ENCODE data around the gene TGFBR1.
A peak's percentile ranks its signal among the peaks of the same experiment; 100 is the strongest.

The TGFBR1 gene

DNA sequence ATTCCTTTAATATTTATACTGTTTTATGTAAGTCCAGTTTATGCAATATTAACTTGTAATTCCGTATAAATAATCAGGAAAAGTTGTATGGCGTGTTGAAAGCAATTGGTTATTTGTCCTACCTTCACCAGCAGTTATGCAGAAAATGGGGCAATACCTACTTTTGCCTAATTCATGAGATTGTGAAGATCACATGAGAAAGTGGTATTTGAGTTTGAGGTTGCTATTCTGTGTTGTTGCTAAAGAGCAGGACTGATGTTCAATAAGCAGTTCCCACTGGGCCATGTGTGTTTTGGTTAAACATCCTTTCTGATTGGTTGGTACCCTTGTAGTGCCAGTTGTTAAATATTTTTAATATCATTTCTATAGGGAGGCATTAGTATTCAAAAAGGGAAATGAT lies 3.2 kb downstream of the TGFBR1 start:
- ATAC-seq = no peak

DNA sequence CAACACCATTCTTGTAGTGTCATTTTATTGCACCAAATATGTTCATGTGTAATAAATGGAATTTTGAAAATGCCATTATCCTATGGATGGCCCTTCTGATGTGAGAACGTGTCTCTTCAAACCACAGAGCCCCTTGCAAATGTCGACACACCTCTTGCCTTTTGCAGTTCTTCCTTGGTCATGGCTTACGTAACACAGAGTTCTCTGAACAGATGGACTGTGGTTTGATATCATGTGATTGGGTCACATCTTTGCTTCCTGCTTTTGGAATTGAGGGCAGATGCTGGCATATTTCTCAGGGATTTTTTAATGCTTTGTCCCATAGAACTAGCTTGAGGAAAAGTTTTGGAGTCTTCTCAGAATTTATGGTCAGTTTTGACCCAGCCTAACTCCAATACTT lies 4.6 kb downstream of the TGFBR1 start:
- ATAC-seq = no peak

DNA sequence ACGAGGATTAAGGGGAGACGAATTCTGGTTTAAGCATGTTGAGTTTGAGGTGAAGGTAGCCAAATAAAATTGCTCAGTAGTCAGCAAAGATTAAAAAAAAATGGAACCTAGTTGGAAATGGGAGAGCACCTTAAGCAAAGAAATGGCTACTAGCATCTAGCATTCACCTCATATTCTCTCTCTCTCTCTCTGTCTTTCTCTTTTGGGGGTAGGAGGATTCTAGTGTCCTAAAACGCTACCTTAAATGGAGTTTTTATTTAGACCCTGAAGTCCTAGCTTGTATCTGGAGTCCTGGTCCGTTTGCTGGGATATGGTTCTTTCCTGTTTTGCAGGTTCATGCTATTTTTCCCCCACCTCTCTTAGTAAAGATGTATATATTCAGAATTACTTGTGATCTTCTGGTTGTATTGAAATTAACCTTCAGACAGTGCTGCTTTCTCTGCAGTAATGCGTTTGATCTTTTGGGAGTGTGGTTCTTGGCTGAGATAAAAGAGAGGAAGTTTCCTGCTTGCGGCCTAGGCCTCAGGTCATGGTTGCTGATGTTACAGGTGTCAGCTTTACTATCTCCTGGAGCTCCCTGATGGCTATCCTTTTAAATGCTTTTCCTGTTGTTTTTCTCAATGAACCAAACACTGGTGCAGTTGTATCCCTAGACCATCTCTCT lies 8.0 kb downstream of the TGFBR1 start:
- peak; percentile 62 to 66 for ATAC-seq

DNA sequence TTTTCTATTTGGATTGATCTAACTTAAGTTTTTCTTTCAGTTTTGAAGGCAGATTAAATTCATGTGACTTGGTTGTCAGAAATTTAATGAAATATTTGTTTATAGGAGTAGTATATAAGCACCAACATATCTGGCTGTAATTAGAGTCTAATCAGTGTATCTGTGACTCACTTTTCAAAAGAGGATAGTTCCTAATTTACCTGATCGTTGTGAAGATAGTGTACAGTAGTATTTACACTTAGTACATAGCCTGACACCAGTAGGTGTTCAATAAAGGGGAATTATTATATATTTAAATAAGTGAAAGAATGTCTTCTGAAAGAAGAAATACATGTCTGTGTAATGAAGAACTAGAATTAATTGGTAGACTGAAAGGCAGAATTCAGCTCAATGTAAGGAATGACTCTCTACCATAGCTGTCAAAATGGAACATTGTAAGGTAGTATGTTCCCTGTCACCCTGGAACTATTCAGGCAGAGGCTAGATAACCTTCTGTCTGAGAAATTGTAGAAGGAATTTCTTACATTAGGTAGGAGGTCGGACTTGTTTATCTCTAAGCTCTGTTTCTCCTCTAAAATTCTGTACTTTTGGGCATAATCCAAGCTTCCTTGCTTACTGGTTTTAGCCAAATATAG lies 8.6 kb downstream of the TGFBR1 start:
- peak; percentile 10 to 33 for ATAC-seq

DNA sequence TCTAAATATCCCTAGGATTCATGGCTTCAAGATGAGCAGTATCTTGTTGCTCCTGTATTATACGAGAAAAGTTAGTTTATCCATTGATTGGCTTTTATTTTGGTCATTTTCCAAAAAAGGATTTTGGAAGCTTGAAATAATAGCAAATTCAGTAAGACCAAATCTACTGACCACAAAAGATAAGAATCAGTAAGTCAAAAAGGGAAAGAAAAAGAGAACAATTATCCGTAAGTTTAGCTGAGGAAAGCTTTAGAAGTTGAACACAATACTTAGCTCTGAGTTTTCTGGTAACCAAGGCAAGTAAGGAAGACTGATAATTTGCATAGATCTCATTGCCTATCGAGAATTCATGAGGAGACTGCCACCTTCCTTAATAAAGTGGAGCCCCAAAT lies 9.1 kb downstream of the TGFBR1 start:
- no peak for ATAC-seq

DNA sequence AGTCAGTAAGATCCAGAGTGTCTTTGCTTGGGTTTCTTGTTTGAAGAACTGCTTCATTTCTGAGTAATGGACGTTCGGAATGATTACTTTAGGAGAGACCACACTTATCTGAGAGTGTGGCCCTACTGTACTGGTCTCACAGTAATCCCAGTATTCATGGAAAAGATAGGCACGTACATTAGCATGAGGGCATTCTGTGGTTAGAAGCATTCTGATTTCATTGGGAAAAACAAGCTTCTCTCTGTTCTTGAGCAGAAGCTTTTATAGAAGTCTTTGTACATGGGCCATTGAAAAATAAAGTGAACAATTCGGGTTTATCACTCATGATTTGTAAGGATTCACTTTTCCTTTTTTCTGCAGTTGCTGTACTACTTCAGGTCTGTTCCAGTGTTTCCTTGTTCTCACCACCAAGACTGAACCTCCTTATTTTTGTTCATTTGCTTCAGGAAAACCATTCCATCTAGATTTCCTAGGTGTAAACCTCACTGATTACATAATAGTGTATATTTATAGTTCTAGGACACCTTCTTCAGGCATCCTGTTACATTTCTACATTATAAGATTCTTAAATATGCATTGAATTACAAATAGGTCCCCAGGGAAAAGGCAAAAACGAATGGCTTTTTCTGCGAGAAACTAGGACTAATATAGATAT lies 10.1 kb downstream of the TGFBR1 start:
- ATAC-seq = no peak

DNA sequence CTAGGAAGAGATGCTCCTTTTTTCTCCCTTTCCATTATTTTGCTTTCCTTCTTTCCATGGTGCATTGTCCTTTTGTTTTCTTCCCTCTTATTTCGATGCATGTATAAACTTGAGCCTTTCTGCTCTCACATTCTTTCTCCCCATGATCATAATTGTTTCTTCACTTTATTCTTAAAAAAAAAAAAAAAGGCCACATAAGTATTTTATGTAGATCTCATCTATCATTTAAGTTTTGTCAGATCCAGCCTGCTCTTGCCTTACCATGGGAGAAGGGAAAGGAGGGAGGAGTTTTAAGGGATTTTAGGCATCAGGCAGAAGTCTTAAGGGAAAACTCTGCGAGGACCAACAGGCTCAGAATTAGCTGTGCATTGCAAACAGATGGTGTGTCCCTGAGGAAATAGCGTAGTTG lies 11.1 kb downstream of the TGFBR1 start:
- ATAC-seq = no peak

DNA sequence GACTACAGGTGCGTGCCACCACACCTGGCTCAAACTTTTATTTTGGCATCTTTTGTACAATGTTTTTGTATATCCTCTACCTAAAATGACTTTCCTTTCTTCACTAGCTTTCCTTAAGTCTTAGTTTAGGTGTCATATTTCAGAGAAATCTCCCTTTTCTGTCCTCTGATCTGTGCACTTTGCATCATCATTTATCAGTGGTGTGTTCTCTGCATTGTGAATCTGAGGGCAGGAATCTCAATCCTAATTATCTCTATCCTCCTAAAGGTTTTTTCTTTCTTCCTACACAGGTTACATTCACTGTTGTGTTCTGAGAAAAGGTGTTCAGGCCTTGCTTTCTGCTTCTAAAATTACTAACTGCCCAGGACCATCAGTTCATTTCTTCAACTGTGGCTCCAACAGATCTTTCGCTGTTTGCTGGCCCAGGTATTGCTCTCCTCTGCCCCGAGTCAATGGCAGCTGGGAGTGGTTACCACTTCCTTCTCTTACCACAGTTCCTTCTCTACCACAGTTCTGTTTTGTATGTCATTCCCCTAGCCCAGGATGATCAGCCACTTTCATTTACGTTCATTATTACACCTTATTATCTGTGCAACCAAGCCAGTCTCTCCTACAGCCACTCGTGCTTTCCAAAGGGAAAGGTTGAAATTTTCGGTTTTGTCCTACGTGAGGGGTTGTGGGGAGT lies 14.0 kb downstream of the TGFBR1 start:
- peak; percentile 98 for ATAC-seq

DNA sequence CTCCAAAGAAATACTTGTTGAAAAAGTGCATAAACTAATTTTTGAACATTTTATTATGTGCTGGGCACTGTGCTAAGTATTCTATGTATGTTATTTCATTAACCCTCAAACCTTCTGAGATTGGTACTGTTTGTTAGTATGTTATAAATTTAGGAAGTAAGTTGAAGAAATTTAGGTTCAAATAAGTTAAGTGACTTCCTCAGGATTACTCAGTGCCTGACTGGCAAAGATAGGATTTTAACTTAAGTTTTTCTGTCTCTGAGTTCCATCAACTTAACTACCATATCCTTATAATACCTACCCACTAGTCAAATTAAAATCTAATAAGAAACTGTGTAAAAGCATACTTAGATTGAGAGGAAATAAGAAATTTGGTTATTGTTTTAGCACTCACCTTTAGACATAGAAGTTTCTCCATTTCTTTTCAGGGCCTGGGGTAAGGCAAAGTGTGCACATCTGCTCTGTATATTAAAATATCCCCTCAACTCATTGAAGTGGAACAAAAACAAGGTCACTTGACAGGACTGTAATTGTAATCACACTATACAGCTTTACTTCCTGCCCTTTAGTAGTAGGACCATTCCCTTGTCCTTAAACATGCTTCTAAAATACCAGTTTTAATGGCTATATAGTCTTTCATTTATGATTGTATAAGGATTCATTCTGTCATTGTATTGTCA lies 15.2 kb downstream of the TGFBR1 start:
- ATAC-seq = no peak

DNA sequence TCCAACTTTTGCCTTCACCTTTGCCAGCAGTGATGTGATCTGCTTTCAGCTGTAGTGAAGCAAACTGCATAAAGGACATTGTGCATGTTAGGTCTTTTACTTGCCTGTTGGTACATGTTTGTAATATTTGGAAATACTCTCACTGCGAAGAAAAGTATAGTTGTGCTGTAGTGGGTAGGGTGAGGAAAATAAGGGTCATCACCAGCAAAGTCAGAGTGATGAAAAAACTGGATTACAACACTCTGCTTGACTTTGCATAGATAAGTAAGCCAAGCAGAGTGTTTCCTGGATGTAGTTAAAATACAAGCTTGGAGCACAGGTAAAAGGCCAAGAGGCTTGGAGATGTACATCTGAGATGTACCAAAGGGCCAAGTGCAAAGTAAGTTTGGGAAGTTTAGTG lies 16.7 kb downstream of the TGFBR1 start:
- no peak for ATAC-seq

DNA sequence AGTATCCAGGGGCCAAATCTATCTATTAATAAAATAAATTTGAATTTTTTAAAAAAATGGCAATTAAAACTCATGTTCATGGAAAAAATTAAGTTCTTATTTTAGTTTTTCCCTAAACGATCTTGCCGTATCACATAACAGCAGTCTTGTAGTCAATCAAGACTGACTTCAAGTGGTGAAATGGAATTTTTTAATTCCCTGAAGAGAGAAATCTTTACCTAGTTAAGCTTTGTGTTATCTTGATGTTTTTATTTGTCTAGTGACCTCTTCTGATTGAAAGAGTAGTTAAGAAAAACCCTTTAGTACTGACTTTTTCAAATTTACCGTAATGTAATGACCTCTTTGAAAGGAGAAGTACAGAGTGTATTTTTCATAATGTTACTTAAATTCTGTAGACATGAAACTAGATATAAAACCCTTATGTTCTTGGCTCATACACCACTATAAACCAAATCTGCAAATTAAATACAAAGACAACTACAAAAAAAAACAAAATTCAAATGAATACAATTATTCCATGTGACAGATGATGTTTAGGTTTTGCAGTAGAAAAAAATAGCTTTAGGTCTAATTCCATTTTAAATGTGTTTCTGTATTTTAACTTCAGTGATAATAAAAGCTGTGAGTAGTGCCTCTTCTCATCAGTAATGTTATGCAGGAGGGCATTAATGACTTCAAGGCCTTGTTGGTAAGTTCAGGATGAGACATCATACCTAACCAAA lies 19.8 kb downstream of the TGFBR1 start:
- no peak for ATAC-seq

DNA sequence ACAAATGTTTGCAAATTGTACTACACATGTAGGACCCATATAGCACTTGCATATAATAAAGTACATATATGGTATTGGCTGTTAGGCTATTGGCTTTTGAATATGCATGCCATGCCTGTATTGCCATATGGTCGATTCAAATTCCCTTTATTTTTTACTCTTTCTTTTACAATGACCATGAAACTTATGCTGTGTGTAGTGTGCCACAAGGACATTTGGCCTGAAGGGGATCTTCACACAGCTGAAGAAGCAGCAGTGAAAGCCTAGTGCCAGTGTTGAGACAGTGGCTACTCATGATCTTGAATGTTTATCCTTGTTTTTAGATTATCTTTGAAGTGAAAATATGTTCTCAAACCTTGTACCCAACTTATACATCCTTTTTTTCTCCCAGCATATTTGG lies 20.5 kb downstream of the TGFBR1 start:
- ATAC-seq = no peak

DNA sequence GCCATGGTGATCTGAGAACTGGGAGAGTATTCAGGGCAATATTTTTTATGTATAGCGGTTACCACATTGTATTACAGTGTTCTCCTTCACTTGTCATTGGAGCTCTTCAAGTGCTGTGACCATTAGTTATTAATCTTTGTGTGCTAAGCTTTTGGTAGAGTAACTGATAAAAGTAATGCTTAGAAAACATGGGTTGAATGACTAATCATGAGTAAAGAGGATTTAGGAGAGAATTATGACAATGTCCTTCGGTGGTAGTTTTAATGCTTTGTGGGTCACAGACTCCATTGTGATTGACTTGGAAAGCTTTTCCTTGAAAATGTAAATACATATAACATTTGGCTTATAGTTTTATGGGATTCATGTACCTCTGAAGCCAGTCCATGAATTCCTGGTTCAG lies 21.4 kb downstream of the TGFBR1 start:
- peak; percentile 32 to 50 for ATAC-seq

DNA sequence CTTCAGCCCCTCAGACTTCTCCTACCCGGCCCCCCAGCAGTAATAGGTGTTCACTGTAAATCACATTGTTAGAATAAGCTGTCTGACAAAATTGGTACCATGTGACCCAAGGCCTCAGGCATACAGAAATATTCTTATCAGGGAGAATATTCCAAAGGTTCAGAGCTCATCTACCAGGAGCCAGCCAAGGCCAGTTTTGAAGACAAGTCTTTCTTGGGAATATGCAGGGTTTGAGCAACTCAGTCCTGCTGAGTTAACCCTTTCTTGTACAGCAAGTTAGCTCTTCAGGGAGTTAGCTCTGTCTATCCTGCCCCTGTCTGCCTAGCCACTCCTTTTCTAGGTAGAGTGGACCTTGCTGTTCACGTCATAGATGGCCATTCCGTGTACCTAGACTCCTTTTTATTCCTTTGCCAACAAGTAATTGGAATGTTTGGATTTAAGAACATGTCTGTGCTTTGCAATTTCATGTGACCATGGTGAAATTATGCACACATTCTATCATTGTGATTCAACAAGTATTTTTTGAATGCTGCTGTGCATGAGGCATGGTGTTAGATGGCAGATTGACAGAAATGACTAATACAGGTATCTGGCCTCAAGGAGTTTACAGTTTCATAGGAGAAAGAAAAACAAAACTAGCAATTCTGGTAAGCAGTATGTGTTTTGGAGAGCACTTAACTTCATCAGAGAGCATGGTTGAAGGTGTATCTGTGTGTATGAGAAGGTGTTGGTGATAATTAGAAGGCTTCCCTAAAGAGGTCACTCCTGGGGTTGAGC lies 22.6 kb downstream of the TGFBR1 start:
- ATAC-seq = peak; percentile 66 to 73

DNA sequence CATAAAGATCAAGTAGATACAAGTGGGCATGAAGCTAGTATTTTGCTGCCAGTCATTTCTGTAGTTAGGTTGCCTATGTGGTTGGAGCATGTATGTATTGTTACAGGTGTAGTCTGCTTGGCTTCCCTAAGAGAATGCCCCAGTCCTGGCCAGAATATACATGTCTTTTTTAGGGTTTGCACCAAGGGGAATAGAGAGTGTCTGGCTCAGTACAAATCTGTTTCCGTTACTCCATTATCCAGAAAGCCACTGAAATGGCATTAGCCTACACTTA lies 23.2 kb downstream of the TGFBR1 start:
- ATAC-seq = peak; percentile 22 to 45

DNA sequence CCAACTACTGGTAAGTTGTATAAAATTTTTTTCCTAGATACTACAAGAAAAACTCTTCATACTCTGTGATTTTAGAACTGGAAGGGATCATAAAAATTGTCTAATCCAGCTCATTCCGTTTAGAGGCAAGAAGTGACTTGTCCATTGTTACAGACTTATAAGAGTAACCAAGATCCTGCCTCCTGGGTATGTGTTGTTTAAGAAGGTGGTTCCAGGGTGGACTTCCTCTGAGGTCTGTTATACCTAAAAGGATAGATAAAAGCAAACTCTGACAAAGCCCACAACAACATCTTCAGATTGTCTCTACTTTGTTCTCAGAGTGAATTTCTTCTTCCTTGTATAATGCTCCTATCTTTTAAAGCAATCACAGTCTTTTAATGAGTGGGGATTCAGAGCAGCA lies 24.2 kb downstream of the TGFBR1 start:
- no peak for ATAC-seq

DNA sequence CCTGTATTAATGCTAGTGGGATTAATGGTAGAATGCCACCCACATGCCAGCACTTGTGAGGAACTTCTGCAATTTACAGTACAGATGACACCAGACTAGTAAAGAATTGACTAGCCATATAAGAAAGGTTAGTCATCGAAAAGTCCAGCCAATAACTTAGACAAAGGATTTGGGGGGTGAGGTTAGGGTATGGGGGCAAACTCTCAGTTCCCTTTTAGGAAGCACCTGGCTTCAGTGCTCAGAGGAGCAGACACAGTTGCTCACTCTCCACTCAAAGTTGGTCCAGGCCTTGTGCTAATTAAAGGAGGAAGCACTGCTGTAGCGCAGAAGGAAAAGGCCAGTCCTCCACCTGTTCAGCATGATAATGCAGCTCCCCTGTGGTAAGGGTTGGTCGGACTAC lies 25.2 kb downstream of the TGFBR1 start:
- peak; percentile 46 to 51 for ATAC-seq

DNA sequence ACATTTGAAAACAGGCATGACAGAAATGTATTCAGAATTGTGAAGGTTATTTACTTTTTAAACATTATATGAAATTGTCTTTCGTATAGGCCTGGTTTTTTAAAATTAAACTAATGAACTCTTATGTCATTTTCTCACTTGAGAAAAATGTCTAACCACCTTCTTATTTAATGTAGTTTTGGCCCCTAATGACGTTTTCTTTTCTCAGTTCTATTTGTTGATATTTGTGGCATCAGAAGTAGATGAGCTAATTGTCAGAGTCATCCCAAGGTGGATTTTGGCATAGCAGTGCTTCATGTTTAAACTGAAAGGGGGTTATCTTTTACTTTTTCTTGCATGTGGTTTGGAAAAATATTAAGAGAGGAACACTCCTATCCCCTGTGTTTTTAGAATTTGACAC lies 28.2 kb downstream of the TGFBR1 start:
- no peak for ATAC-seq

DNA sequence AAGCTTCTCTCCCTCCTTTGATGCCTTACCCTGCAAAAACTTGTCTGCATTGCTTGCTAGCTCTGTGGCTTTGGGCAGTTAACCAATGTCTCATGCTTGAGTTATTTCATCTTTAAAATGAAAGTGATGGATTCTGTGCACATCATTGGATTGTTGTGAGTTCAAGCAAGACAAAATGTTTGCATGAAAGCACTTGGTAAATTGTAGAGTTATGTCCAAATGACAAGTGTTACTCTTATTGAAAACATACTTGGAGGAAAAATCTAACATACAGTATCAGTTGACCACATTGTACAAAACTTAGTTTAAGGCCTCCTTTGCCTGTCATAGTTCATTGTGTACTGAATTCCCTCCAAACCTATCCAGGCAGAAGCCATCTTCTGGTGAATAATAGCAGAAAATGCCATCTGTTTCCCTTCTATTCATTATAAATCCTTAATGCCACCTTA lies 30.0 kb downstream of the TGFBR1 start:
- no peak for ATAC-seq

DNA sequence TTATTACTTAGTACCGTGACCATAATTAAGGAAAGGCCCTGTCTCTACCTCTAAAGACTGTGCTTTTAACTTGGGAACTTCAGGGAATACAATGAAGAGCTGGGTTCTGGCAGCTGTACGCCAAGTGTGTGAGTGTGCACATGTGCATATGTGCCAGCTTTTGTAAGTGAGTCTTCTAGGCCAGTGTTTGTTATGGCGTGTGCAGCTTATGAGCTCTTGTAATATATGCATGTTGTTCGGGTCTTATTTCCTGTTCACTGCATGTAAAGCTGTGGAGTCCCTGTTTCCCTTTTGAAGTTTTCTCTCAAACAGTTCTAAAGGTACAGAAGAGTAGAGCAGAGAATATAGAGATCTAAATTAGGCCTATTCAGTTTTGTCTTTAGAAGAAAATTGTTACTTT lies 30.5 kb downstream of the TGFBR1 start:
- peak; percentile 56 to 63 for ATAC-seq

DNA sequence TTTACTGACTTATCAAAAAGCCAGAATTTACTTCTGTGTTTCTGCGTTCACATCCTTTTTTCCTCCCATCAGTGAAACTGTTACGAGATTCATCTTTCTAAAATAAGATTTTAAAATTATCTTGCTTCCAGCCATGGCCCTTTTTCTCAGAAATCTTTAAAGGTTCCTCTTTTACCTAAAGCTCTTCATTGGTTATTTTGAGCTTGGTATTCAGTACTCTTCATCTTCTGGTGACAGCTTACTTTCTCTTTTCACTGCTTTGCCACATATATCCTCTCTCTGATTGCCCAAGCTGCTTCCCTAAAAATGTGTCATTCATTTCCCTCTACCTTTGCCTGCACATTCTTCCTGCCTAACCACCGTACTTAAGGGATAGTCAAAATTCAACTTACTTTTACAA lies 32.3 kb downstream of the TGFBR1 start:
- ATAC-seq = no peak

DNA sequence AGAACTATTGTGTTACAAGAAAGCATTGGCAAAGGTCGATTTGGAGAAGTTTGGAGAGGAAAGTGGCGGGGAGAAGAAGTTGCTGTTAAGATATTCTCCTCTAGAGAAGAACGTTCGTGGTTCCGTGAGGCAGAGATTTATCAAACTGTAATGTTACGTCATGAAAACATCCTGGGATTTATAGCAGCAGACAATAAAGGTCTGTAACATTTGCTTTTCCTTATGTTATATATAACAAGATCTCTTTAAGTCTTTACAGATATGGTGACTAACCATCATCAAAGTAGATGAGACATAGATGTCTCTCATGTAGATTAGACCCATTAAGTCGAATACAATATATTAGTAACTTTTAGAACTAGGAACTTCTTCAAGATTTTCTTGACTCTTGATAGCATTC lies 33.0 kb downstream of the TGFBR1 start:
- ATAC-seq = no peak

Measured in activated CD4-positive, CD25-positive, alpha-beta regulatory T cell treated with anti-CD3 and anti-CD28 coated beads, Interleukin-2, amount 50 U/mL, for 24 hours (primary cell).